Measurements from ENCODE around the gene ST3GAL4.
"Not testable (repeated sequence)": the region's sequence is repeated elsewhere in the genome, so short reads cannot be mapped to it uniquely, and the experiment has no call there.

ST3GAL4 gene

DNA sequence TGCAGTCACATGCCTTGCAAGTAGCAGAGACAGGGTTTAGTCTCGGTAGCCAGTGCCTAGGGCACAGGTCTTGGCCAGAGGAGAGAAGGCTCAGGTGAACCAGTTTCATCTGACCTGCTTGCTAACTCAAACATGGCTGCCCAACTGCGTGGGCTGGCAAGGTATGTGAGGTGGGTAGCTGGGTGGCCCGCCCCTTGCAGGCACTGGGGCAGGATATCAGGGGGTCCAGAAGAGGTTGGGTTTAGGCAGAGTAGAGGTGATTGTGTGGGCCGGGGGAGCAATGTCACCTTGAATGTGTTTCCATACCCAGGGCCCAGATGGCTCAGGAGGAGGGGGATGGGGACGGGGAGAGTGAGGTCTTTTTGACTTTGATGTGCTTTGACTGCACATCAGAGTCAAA is 37.7 kb downstream of the ST3GAL4 start:
- POLR2A ChIA-PET = no interaction called here
- CTCF ChIA-PET = interaction anchor here (1.1 kb wide), 1 partner anchor 82 kb away, joined by 4 read pairs; no protein-coding TSS in a partner anchor
- H3K36me3 ChIP-seq (ENCODE audit: control insufficient read depth in 2 of 2, insufficient read depth in 1 of 2, low read length in 2 of 2) = no peaks in the 10 kb centered on the region
- no peak overlapping the region for H3K4me3 ChIP-seq (ENCODE audit: low read depth, low read length)
- no peak for TF ChIP-seq FEZF1 (tag by site-specific recombination; IDR thresholded peaks at IDR 0.05)
- no peak for TF ChIP-seq KLF9 (tag by site-specific recombination; IDR thresholded peaks at IDR 0.05; ENCODE audit: low read depth)
- TF ChIP-seq, protein P1, sequence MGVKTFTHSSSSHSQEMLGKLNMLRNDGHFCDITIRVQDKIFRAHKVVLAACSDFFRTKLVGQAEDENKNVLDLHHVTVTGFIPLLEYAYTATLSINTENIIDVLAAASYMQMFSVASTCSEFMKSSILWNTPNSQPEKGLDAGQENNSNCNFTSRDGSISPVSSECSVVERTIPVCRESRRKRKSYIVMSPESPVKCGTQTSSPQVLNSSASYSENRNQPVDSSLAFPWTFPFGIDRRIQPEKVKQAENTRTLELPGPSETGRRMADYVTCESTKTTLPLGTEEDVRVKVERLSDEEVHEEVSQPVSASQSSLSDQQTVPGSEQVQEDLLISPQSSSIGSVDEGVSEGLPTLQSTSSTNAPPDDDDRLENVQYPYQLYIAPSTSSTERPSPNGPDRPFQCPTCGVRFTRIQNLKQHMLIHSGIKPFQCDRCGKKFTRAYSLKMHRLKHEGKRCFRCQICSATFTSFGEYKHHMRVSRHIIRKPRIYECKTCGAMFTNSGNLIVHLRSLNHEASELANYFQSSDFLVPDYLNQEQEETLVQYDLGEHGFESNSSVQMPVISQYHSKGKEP (tag by site-specific recombination; IDR thresholded peaks at IDR 0.05) = no peak
- TF ChIP-seq ZNF585B (tag by site-specific recombination; IDR thresholded peaks at IDR 0.05) = no peak
- H3K27ac ChIP-seq (ENCODE audit: extremely low read depth, low read depth, low read length) = no peak overlapping the region
- H3K9me3 ChIP-seq (ENCODE audit: control insufficient read depth, insufficient read depth, low read depth, low read length) = no peaks in the 10 kb centered on the region
- no peaks in the 10 kb centered on the region for H3K4me1 ChIP-seq (ENCODE audit: control insufficient read depth, insufficient read depth, low read length)

DNA sequence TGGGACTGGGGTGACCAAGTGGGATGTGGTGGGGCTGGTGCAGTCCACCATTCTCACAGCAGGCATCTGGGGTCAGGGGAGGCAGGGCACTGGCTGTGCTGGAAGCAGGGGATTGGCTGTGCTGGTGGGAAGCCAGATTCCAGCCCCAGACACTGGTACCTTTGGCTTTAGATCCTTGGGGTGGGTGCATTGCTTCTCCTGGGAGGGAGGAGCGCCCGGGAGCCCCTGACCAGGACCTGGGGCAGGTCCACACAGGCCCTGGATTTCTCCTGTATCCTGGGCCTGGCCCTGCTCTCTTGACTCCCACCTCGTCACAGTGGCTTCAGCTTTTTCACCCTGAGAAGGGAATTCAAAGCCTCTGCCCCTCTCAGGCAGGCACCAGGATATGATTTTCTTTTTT is 38.5 kb downstream of the ST3GAL4 start:
- TF ChIP-seq ZNF677 (tag by site-specific recombination; IDR thresholded peaks at IDR 0.05) (no peak), ZNF670 (tag by site-specific recombination; IDR thresholded peaks at IDR 0.05; ENCODE audit: low read depth) (no peak), ZNF341 (tag by site-specific recombination; IDR thresholded peaks at IDR 0.05; ENCODE audit: low read depth) (no peak), ZNF843 (tag by site-specific recombination; IDR thresholded peaks at IDR 0.05) (no peak), ZNF292 (tag by site-specific recombination; IDR thresholded peaks at IDR 0.05; ENCODE audit: borderline replicate concordance, low read depth) (no peak), ZNF221 (tag by site-specific recombination; IDR thresholded peaks at IDR 0.05; ENCODE audit: borderline replicate concordance) (no peak), PRDM1 (tag by site-specific recombination; IDR thresholded peaks at IDR 0.05) (no peak)
- TF ChIP-seq, protein P2, sequence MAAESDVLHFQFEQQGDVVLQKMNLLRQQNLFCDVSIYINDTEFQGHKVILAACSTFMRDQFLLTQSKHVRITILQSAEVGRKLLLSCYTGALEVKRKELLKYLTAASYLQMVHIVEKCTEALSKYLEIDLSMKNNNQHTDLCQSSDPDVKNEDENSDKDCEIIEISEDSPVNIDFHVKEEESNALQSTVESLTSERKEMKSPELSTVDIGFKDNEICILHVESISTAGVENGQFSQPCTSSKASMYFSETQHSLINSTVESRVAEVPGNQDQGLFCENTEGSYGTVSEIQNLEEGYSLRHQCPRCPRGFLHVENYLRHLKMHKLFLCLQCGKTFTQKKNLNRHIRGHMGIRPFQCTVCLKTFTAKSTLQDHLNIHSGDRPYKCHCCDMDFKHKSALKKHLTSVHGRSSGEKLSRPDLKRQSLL (tag by site-specific recombination; IDR thresholded peaks at IDR 0.05) = no peak
- TF ChIP-seq, protein P3, sequence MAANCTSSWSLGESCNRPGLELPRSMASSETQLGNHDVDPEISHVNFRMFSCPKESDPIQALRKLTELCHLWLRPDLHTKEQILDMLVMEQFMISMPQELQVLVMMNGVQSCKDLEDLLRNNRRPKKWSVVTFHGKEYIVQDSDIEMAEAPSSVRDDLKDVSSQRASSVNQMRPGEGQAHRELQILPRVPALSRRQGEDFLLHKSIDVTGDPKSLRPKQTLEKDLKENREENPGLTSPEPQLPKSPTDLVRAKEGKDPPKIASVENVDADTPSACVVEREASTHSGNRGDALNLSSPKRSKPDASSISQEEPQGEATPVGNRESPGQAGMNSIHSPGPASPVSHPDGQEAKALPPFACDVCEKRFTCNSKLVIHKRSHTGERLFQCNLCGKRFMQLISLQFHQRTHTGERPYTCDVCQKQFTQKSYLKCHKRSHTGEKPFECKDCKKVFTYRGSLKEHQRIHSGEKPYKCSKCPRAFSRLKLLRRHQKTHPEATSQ (tag by site-specific recombination; IDR thresholded peaks at IDR 0.05) = no peak
- TF ChIP-seq, protein P4, sequence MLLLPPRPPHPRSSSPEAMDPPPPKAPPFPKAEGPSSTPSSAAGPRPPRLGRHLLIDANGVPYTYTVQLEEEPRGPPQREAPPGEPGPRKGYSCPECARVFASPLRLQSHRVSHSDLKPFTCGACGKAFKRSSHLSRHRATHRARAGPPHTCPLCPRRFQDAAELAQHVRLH (tag by site-specific recombination; IDR thresholded peaks at IDR 0.05) = no peak
- H3K9me3 ChIP-seq (ENCODE audit: control insufficient read depth, insufficient read depth, low read depth, low read length) = no peaks in the 10 kb centered on the region
- no peaks in the 10 kb centered on the region for H3K36me3 ChIP-seq (ENCODE audit: control insufficient read depth in 2 of 2, insufficient read depth in 1 of 2, low read length in 2 of 2)
- ChIA-PET POLR2A (no interaction called here), CTCF (no interaction called here)
- H3K27ac ChIP-seq (ENCODE audit: extremely low read depth, low read depth, low read length) = no peak overlapping the region
- H3K4me1 ChIP-seq (ENCODE audit: control insufficient read depth, insufficient read depth, low read length) = no peaks in the 10 kb centered on the region
- H3K4me3 ChIP-seq (ENCODE audit: low read depth, low read length) = no peak overlapping the region

DNA sequence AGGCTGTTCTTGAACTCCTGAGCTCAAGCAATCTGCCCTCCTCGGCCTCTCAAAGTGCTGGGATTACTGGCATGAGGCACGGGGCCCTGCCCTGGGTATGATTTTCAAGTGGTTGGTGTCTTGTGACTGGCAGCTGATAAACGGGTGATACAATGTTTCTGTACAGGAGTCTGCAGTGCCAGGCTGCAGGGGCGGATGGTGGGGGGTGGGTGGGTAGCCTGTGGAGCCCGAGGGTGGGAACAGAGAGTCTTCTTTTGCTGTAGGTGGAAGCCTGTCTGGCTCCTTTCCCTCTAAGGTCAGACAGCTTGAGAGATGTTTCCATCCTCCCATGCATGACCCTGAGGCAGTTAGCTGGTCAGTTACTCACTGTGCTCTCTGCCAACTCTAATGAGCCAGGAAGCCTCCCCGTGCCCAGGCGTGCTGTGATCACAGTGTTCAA is 39.2 kb downstream of the ST3GAL4 start:
- H3K36me3 ChIP-seq (ENCODE audit: control insufficient read depth in 2 of 2, insufficient read depth in 1 of 2, low read length in 2 of 2); H3K9me3 ChIP-seq (ENCODE audit: control insufficient read depth, insufficient read depth, low read depth, low read length); H3K4me3 ChIP-seq (ENCODE audit: low read depth, low read length); H3K4me1 ChIP-seq (ENCODE audit: control insufficient read depth, insufficient read depth, low read length); POLR2A ChIA-PET; H3K27ac ChIP-seq (ENCODE audit: extremely low read depth, low read depth, low read length): not testable (repeated sequence)
- CTCF ChIA-PET = interaction anchor here (0.9 kb wide), 1 partner anchor 83 kb away, joined by 3 read pairs; no protein-coding TSS in a partner anchor

DNA sequence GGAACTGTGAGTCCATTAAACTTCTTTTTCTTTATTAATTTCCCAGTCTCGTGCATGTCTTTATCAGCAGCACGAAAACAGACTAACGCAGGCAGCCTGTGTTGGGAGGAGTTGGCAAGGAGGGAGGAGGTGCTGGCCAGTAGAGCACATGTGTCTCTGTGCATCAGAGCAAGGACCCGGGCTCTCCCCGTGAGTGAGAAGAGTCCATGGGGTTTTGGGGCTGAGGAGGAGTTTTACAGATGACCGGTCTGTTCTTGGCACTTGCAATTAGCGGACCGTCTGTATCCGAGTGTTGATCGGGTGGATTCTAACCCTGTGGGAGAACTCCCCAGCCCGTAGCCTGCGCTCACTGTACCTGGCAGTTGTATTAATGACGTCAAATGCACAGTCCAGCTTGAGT is 40.3 kb downstream of the ST3GAL4 start:
- H3K4me1 ChIP-seq (ENCODE audit: control insufficient read depth, insufficient read depth, low read length); H3K27ac ChIP-seq (ENCODE audit: extremely low read depth, low read depth, low read length); H3K9me3 ChIP-seq (ENCODE audit: control insufficient read depth, insufficient read depth, low read depth, low read length); POLR2A ChIA-PET; H3K4me3 ChIP-seq (ENCODE audit: low read depth, low read length); H3K36me3 ChIP-seq (ENCODE audit: control insufficient read depth in 2 of 2, insufficient read depth in 1 of 2, low read length in 2 of 2): not testable (repeated sequence)
- CTCF ChIA-PET = interaction anchor here (0.9 kb wide), 1 partner anchor 84 kb away, joined by 3 read pairs; no protein-coding TSS in a partner anchor

DNA sequence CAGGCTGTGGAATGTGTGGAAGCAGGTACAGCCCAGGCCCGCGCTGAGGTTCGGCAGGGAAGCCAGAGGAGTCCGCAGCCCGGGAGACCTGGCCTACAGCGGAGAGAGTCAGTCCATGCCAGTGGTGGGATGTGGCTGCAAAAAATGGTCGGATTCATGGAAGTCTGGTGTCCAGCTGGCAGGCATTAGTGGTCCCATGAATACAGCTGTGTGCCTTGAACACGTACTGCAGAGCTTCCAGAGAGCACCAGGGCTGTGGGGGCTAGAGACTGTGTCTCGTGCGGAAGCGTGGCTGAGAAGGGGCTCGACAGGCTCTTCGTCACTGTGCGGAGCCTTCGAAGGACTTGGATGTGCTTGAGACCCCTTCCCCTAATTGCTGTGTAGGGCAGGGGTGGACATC is 40.8 kb downstream of the ST3GAL4 start:
- CTCF ChIA-PET; H3K4me3 ChIP-seq (ENCODE audit: low read depth, low read length); H3K4me1 ChIP-seq (ENCODE audit: control insufficient read depth, insufficient read depth, low read length); POLR2A ChIA-PET; H3K36me3 ChIP-seq (ENCODE audit: control insufficient read depth in 2 of 2, insufficient read depth in 1 of 2, low read length in 2 of 2); H3K9me3 ChIP-seq (ENCODE audit: control insufficient read depth, insufficient read depth, low read depth, low read length); H3K27ac ChIP-seq (ENCODE audit: extremely low read depth, low read depth, low read length): not testable (repeated sequence)
